ENCODE measurements around the gene SPON1. TPM values are rescaled to one million over a fixed set of nuclear protein-coding genes. Genes with fewer than 3 reads are reported as not detected.
"Not testable (repeated sequence)": the region's sequence is repeated elsewhere in the genome, so short reads cannot be mapped to it uniquely, and the experiment has no call there.

SPON1 gene
- total RNA-seq, 1 donor from 2014 or later, result 22.4 TPM

- DNase-seq (ENCODE audit: low read depth), result no peak
- no peak for TF ChIP-seq CTCF (conservative IDR thresholded peaks at IDR 0.05; ENCODE audit: low read depth, low read length)
- no peak overlapping the region for H3K4me3 ChIP-seq (ENCODE audit: low read depth, low read length)
Observed at GRCh38 chr11:14270690-14271542, 308.4 kb downstream of the SPON1 start.

- H3K4me3 ChIP-seq (ENCODE audit: low read depth, low read length), result no peak overlapping the region
- TF ChIP-seq CTCF (conservative IDR thresholded peaks at IDR 0.05; ENCODE audit: low read depth, low read length), result no peak
- DNase-seq (ENCODE audit: low read depth), result no peak
Observed at GRCh38 chr11:14273895-14274294, 311.4 kb downstream of the SPON1 start.

DNA sequence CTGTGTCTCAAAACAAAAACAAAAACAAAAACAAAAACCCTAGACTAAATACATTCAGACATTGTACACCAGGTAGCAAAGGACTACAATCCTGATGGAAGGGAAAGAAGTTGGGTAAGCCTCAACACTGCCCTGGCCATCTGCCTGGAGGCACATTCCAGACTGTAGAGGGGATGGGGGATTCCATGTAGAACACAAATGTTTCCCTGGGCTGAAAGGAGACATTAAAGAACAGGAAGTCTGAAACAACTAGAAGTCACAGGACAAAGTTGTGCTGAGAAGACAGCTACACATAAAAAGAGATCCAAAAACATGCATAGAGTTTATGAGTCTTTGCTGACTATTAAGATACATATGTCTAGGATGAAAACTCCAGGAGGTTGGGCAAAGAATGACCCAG, 312.6 kb downstream of the SPON1 start:
- no peak for DNase-seq (ENCODE audit: low read depth)
- no peak overlapping the region for H3K4me3 ChIP-seq (ENCODE audit: low read depth, low read length)
- no peak for TF ChIP-seq CTCF (conservative IDR thresholded peaks at IDR 0.05; ENCODE audit: low read depth, low read length)

- not testable (repeated sequence) for DNase-seq (ENCODE audit: low read depth)
Observed at GRCh38 chr11:14278869-14279268, 316.3 kb downstream of the SPON1 start.

DNA sequence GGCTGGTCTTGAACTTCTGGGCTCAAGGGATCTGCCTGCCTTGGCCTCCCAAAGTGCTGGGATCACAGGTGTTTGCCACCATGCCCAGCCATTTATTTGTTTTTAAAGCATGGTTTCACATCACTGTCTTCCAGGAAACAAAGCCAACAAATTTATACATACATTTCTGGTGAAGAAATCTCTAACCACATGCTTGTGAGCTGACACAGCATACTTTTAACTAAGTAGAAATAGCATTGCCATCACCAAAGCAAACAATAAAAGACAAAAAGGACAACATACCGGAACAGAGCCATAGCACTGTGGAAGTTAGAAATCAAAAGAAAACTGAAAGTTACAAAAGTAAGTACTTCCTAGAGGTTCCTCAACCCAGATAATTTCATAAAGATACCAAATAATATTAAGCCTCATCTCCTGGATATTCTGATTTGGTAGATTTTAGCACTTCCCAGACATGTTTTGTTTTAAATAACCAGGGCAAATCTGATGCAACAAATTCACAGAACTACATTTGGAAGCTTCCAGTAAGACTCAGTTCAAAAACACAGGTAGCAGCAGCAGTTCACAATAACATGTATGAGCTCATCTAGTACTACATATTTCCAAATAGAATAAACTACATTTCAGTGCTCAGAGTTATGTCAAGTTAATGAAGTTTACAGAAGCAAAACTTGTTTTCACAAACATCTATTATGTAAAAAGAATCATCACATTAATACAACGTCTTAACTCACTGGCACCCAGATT, 325.8 kb downstream of the SPON1 start:
- peak; percentile 61 for DNase-seq (ENCODE audit: low read depth)
- no peak overlapping the region for H3K4me3 ChIP-seq (ENCODE audit: low read depth, low read length)
- TF ChIP-seq CTCF (conservative IDR thresholded peaks at IDR 0.05; ENCODE audit: low read depth, low read length), result no peak

More at GRCh38 chr11:14278869-14279268, 316.3 kb downstream of the SPON1 start:
- H3K4me3 ChIP-seq (ENCODE audit: low read depth, low read length), result not testable (repeated sequence)

DNA sequence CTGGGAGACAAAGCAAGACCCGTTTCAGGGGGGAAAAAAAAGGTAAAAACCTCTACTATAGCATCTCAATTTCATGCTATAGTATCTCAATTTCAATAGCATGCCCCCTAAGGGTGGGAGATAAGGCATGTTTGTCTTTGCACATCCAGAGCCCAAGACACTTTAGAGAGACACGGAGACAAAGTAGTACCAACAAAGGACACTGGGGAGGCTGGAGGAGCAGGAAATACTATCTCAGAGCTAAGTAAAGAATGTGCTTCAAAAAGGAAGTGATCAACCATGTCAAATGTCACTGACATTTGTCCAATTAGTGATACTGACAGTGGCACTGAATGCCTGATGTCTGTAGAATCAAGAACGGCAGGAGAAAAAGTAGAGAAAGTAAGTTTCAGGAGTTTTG, 327.9 kb downstream of the SPON1 start:
- TF ChIP-seq CTCF (conservative IDR thresholded peaks at IDR 0.05; ENCODE audit: low read depth, low read length), result no peak
- H3K4me3 ChIP-seq (ENCODE audit: low read depth, low read length), result no peak overlapping the region
- DNase-seq (ENCODE audit: low read depth), result no peak

- DNase-seq (ENCODE audit: low read depth), result no peak
- no peak overlapping the region for H3K4me3 ChIP-seq (ENCODE audit: low read depth, low read length)
- no peak for TF ChIP-seq CTCF (conservative IDR thresholded peaks at IDR 0.05; ENCODE audit: low read depth, low read length)
Observed at GRCh38 chr11:14299921-14300320, 337.4 kb downstream of the SPON1 start.

Measured in epithelial cell of proximal tubule (primary cell).